Heart right ventricle (tissue), 16 donors: ENCODE results near the gene FAM180B. TPM values are rescaled to one million over a fixed set of nuclear protein-coding genes. Genes with fewer than 3 reads are reported as not detected.
"Not testable (repeated sequence)": the region's sequence is repeated elsewhere in the genome, so short reads cannot be mapped to it uniquely, and the experiment has no call there.

Experiments
- ATAC-seq, 8 donors: fragments of 200-7000 bp; cut with Tn5 transposase; one replicate each; pipeline ENCODE4 v1.9.1; 2020; ENCODE audit warnings: mild to moderate bottlenecking in 8 of 8, moderate library complexity in 8 of 8, moderate number of reproducible peaks in 1 of 8
- DNase-seq, 2 donors: peaks; one replicate each; pipeline ENCODE4 v3.0.0-alpha.2; 2020
- H3K27ac ChIP-seq, 10 donors: fragments of 200-600 bp; sonication (generic) in 2 of 10; one replicate each; pipeline versions ENCODE4 v1.5.0 to v1.8.0; 2020 to 2022; ENCODE audit warnings: mild to moderate bottlenecking in 3 of 10
- H3K27me3 ChIP-seq, 7 donors: fragments of 200-600 bp; one replicate each; pipeline ENCODE4 v1.8.0; 2021 to 2022; ENCODE audit warnings: mild to moderate bottlenecking in 2 of 7
- H3K36me3 ChIP-seq, 9 donors: fragments of 200-600 bp; sonication (generic) in 1 of 9; one replicate each; pipeline versions ENCODE4 v1.5.0 to v1.8.0; 2020 to 2022; ENCODE audit warnings: mild to moderate bottlenecking in 2 of 9
- H3K4me1 ChIP-seq, 9 donors: fragments of 200-600 bp; sonication (generic) in 1 of 9; one replicate each; pipeline versions ENCODE4 v1.5.0 to v1.8.0; 2020 to 2022; ENCODE audit warnings: mild to moderate bottlenecking in 4 of 9
- H3K4me3 ChIP-seq, 10 donors: fragments of 200-600 bp; sonication (generic) in 2 of 10; one replicate each; pipeline versions ENCODE4 v1.5.0 to v1.8.0; 2020 to 2022; ENCODE audit warnings: mild to moderate bottlenecking in 7 of 10, moderate library complexity in 2 of 10
- H3K9me3 ChIP-seq, 11 donors: fragments of 200-600 bp in 10 of 11; sonication (generic) in 2 of 11; one replicate each; pipeline versions ENCODE4 v1.5.0 to v1.8.0; 2013 to 2022; ENCODE audit warnings: mild to moderate bottlenecking in 2 of 11, control low read depth in 1 of 11, moderate library complexity in 1 of 11
- WGBS, 2 donors: extraction: QIAGEN DNeasy Blood & Tissue Kit; methylation state at CpG; one replicate each; pipeline ENCODE4 v1.1.7; 2013; ENCODE audit warnings: inconsistent platforms in 1 of 2; 5-methylcytosine and 5-hydroxymethylcytosine counted together
- intact Hi-C, 10 donors: fragments of 100-400 bp; cut with DNase I; formaldehyde crosslinking; loops; one replicate each; pipeline versions ENCODE4 v1.11.1 to v1.14.2; 2022
- polyA plus RNA-seq, 2 donors: library from polyadenylated mRNA; stranded (reverse); fragments of 200-250 nt; gene quantifications; one replicate each; pipeline ENCODE4 v1.2.3, GENCODE V29; 2013
- total RNA-seq, 10 donors: library from RNA; stranded (reverse); fragmentation: NEBNext Ultra II Directional in 3 of 10; extraction: Animal tissue kit (Norgen Biotek cat#: 25700) in 3 of 10; gene quantifications; one replicate each; pipeline versions ENCODE4 v1.2.1 to v1.2.4, GENCODE V29; 2021 to 2023
- TF ChIP-seq, protein P1 (sequence below), 9 donors: fragments of 200-600 bp; sonication (generic) in 2 of 9; IDR thresholded peaks; one replicate each; pipeline versions ENCODE4 v1.5.0 to v1.8.0; 2021 to 2022; ENCODE audit warnings: antibody characterized with exemption in 9 of 9, mild to moderate bottlenecking in 5 of 9, moderate library complexity in 1 of 9
- donor health status: Arrhythmogenic right ventricular cardiomyopathy.
- donor health status: ischemic (EF 13 %, LVEDD 7.1; RV severe dilation, severe dysfunction).
- donor health status: healthy with polysubstance abuse.
- donor health status: DM: no; HTN: yes; CAD: no.
- donor health status: DM: no; HTN: no; CAD: no.
- donor health status: ischemic (EF 25% LVEDD 6.9; RV normal size, moderate dysfunction).
- donor health status: ischemic (EF 25% LVEDD 5.7; RV mildly dilated, moderate dysfunction).
- donor health status: healthy.
- donor health status: DM: yes; HTN: yes; CAD: no.
- donor health status: Ischemic cardiomyopathy.
- donor health status: ischemic (EF 35%, LVEDD 5.7; RV mildly dilated, moderate dysfunction).
- donor health status: nonischemic (EF 11% LVEDD 7.7; RV severe dilation, severe dysfunction).
- donor health status: DM: yes; HTN: yes; CAD: no.
- donor health status: PGD.
- donor health status: ischemic (EF 29% LVEDD 5.4; RV normal size, mild dysfunction).
- donor health status: nonischemic (EF 23%, LVEDD 6.1; RV moderate dilation, normal function).

The FAM180B gene
- total and polyA plus RNA-seq, 12 donors: 0.07 to 1.0 (median 0.23) TPM; not detected in 6

DNA sequence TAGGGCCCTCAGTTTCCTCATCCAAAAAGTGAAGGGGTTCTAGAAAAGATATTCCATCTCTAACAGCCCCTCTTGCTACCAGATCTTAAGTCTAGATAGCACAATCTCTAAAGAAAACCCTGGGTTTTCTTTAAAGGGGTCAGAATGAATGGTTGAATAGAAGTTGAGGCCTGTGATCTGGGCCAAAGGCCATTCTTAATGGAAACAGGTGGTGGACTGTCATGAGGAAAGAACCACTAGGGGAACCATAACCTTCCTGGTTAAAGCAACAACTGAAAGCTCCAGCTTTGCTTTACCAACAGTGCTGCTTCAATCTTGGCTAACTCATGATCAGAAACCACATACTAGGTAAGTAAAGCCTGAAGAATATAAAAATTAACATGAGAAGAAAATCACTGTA, 35.4 kb upstream of the FAM180B start:
- H3K9me3 ChIP-seq: no peaks in the 10 kb centered on the region
- TF ChIP-seq, protein P1, sequence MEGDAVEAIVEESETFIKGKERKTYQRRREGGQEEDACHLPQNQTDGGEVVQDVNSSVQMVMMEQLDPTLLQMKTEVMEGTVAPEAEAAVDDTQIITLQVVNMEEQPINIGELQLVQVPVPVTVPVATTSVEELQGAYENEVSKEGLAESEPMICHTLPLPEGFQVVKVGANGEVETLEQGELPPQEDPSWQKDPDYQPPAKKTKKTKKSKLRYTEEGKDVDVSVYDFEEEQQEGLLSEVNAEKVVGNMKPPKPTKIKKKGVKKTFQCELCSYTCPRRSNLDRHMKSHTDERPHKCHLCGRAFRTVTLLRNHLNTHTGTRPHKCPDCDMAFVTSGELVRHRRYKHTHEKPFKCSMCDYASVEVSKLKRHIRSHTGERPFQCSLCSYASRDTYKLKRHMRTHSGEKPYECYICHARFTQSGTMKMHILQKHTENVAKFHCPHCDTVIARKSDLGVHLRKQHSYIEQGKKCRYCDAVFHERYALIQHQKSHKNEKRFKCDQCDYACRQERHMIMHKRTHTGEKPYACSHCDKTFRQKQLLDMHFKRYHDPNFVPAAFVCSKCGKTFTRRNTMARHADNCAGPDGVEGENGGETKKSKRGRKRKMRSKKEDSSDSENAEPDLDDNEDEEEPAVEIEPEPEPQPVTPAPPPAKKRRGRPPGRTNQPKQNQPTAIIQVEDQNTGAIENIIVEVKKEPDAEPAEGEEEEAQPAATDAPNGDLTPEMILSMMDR (IDR thresholded peaks at IDR 0.05): peak in 4 of 9 donors; percentile 24 to 41 (median 35)
- ATAC-seq (no peak), DNase-seq (no peak)
- peaks cover 0 to 5% (median 0%) of the 10 kb centered on the region in 9 donors for H3K36me3 ChIP-seq
- intact Hi-C loops: loop anchor here in 5 of 10 donors (5.0 to 10.0 kb wide), 3 partner anchors 34 to 84 kb away; no protein-coding TSS in a partner anchor
- H3K4me3 ChIP-seq: peak overlapping the region in 8 of 10 donors; percentile 83 to 99 (median 94)
- peaks cover 4 to 62% (median 45%) of the 10 kb centered on the region in 9 donors for H3K4me1 ChIP-seq
- H3K27ac ChIP-seq: peak overlapping the region in 3 of 10 donors; percentile 6 to 97 (median 96)
- H3K27me3 ChIP-seq: no peaks in the 10 kb centered on the region

DNA sequence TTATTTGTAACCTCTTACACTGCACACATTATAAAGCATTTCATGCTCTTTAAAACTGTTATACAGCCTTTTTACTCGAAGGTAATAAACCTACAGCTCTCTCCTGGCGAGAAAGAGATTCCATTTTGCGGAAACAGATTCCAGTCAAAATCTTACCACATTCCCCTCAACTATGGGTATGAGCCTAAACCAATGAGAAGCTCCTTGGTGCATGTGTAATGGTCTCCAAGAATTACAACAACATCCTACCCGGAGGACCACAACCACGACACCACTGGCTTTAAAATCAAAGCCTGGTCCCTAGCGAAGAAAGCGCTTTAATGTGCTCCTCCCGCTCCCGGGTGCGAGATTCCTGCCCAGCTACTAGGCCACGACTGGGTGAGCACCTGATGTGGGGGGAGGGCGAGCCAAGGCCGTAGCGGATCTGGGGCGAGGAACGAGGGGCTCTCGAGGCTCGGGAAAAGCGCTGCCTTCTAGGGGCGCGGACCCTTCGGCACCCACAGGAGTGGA, 34.4 kb upstream of the FAM180B start:
- no peaks in the 10 kb centered on the region for H3K27me3 ChIP-seq
- peak in 1 of 2 donors; percentile 19 for DNase-seq
- intact Hi-C loops: loop anchor here in 5 of 10 donors (5.0 to 10.0 kb wide), 3 partner anchors 35 to 85 kb away; no protein-coding TSS in a partner anchor
- peaks cover 0 to 5% (median 0%) of the 10 kb centered on the region in 9 donors for H3K36me3 ChIP-seq
- H3K9me3 ChIP-seq: no peaks in the 10 kb centered on the region
- TF ChIP-seq, protein P1 (IDR thresholded peaks at IDR 0.05): no peak
- peak overlapping the region; percentile 83 to 99 (median 94) for H3K4me3 ChIP-seq
- peaks cover 4 to 55% (median 45%) of the 10 kb centered on the region in 9 donors for H3K4me1 ChIP-seq
- ATAC-seq: peak; percentile 2 to 39 (median 12)
- H3K27ac ChIP-seq: peak overlapping the region; percentile 82 to 97 (median 94)
- WGBS, 2 donors: 3 to 5% methylated on average over 22 of the region's 22 CpGs

DNA sequence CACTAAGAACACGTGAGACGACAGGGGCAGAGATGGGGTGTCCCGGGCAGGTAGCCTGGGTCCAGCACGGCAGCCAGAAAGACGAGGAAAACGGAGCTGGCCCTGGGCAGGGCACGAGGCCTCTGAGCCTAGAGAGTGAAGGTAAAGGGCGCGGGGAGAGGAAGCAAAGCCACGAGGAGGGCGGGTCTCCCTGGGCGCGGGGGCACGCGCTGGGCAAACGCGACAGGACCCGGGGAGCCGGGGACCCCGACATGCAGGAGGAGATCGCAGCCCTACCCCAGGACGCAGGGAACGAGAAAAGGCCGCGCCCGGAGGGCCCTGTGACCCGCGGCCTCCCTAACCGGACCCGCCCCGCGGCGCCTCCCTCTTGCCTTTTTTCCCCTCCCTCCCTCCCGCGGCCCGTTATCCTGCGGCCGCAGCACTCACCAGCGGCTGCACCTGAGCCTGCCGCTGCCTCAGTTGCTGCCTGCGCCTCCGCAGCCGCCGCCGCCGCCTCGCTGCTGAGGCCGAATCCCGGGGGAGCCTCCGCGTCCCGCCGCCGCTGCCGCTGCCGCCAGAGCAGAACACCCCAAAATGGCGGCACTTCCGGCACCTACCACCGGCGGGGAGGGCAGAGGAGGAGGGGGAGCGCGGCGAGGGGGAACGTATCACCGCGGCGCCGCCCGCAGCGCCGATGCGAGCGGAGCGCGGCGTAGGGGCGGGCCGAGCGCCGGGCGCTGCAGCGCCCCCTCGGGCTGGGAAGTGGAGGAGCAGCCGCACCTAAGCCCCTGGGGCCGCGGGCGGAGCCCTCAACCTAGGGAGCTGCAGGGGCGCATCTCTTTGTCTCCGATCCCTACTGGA, 33.7 kb upstream of the FAM180B start, which contains the start of gene CELF1:
Gene CELF1 (minus strand): TSS at position 567 of the 840 bp plus-strand sequence. CDS start 53,609 bp downstream, outside the sequence.
- 0% methylated on average over 59 to 89 of the region's 89 CpGs for WGBS, 2 donors
- Histone ChIP-seq H3K27me3 (no peaks in the 10 kb centered on the region), H3K4me1 (peaks cover 4 to 48% (median 42%) of the 10 kb centered on the region in 9 donors), H3K36me3 (peaks cover 0 to 5% (median 0%) of the 10 kb centered on the region in 9 donors), H3K27ac (peak within 1 kb of the TSS; percentile 82 to 97 (median 94)), H3K4me3 (peak within 1 kb of the TSS; percentile 83 to 99 (median 94)), H3K9me3 (no peaks in the 10 kb centered on the region)
- peak; percentile 91 to 92 for DNase-seq
- peak; percentile 98 to 100 (median 98) for ATAC-seq
- intact Hi-C loops: loop anchor here in 5 of 10 donors (5.0 to 10.0 kb wide), 3 partner anchors 35 to 85 kb away; no protein-coding TSS in a partner anchor
- TF ChIP-seq, protein P1 (IDR thresholded peaks at IDR 0.05): peak; percentile 84 to 99 (median 94)

DNA sequence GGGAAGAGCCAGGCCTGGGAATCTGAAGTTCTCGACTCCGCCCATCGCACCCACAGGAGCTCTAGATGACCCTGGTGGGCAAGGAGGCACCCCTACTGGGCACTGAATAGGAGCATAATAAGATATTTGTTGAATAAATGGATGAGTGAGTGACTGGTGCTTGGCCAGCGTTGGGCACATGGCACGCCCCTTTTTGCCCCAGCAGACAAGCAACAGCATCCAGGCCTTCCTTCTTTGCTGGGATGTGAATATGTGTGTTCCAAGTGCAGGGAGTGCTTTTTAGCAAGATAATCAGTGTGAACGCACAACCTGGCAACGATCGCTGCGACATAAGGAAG, 33.1 kb upstream of the FAM180B start:
- Histone ChIP-seq H3K9me3 (no peaks in the 10 kb centered on the region), H3K4me1 (peaks cover 4 to 44% (median 37%) of the 10 kb centered on the region in 9 donors), H3K36me3 (peaks cover 0 to 5% (median 0%) of the 10 kb centered on the region in 9 donors), H3K4me3 (peak overlapping the region; percentile 15 to 99 (median 94)), H3K27me3 (no peaks in the 10 kb centered on the region), H3K27ac (peak overlapping the region; percentile 82 to 97 (median 94))
- peak in 1 of 8 donors; percentile 31 for ATAC-seq
- no peak for DNase-seq
- TF ChIP-seq, protein P1 (IDR thresholded peaks at IDR 0.05): peak in 5 of 9 donors; percentile 3 to 29 (median 13)
- intact Hi-C loops: loop anchor here in 5 of 10 donors (5.0 to 10.0 kb wide), 3 partner anchors 36 to 86 kb away; no protein-coding TSS in a partner anchor
- 12% methylated on average over 9 of the region's 9 CpGs for WGBS, 2 donors

DNA sequence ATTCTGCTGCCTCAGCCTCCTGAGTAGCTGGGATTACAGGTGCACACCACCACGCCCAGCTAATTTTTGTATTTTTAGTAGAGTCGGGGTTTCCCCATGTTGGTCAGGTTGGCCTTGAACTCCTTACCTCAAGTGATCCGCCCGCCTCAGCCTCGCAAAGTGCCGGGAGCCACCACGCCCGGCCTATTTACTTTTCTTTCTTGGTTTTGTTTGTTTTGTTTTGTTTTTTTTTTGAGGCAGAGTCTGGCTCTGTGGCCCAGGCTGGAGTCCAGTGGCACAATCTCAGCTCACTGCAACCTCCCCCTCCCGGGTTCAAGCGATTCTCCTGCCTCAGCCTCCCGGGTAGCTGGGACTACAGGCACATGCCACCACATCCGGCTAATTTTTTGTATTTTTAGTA, 29.5 kb upstream of the FAM180B start:
- not testable (repeated sequence) for DNase-seq, H3K4me3 ChIP-seq, H3K36me3 ChIP-seq, H3K27me3 ChIP-seq, H3K27ac ChIP-seq, ATAC-seq, H3K9me3 ChIP-seq
- peaks cover 0 to 11% (median 8%) of the 10 kb centered on the region in 9 donors for H3K4me1 ChIP-seq
- intact Hi-C loops: loop anchor here in 2 of 10 donors (10.0 kb wide), 1 partner anchor 62 kb away; no protein-coding TSS in a partner anchor
- 97 to 99% methylated on average over 12 of the region's 12 CpGs for WGBS, 2 donors
